ENCODE data around the gene SYNJ2.

Gene SYNJ2

GRCh38 chr6:158115102-158115501 lies 133.4 kb downstream of the SYNJ2 start:
- TF ChIP-seq MYC (IDR thresholded peaks at IDR 0.05; ENCODE audit: low read depth, low read length) (no peak), MAX (IDR thresholded peaks at IDR 0.05; ENCODE audit: low read depth, low read length) (no peak), CTCF (IDR thresholded peaks at IDR 0.05; ENCODE audit: low read depth, low read length) (no peak), POLR2A (IDR thresholded peaks at IDR 0.05; ENCODE audit: extremely low read depth, insufficient read length) (no peak)
- H3K4me3 ChIP-seq (ENCODE audit: low read depth, low read length), result no peak overlapping the region
- DNase-seq (ENCODE audit: low read depth), result no peak

GRCh38 chr6:158115508-158115907 lies 133.8 kb downstream of the SYNJ2 start:
- no peak for DNase-seq (ENCODE audit: low read depth)
- no peak overlapping the region for H3K4me3 ChIP-seq (ENCODE audit: low read depth, low read length)
- TF ChIP-seq CTCF (IDR thresholded peaks at IDR 0.05; ENCODE audit: low read depth, low read length) (no peak), POLR2A (IDR thresholded peaks at IDR 0.05; ENCODE audit: extremely low read depth, insufficient read length) (no peak), MAX (IDR thresholded peaks at IDR 0.05; ENCODE audit: low read depth, low read length) (no peak), MYC (IDR thresholded peaks at IDR 0.05; ENCODE audit: low read depth, low read length) (no peak)

- H3K4me3 ChIP-seq (ENCODE audit: low read depth, low read length), result no peak overlapping the region
- TF ChIP-seq CTCF (IDR thresholded peaks at IDR 0.05; ENCODE audit: low read depth, low read length), result no peak
- no peak for TF ChIP-seq MAX (IDR thresholded peaks at IDR 0.05; ENCODE audit: low read depth, low read length)
- no peak for TF ChIP-seq MYC (IDR thresholded peaks at IDR 0.05; ENCODE audit: low read depth, low read length)
- no peak for TF ChIP-seq POLR2A (IDR thresholded peaks at IDR 0.05; ENCODE audit: extremely low read depth, insufficient read length)
- no peak for DNase-seq (ENCODE audit: low read depth)
These were observed 137.2 kb downstream of the SYNJ2 start for GRCh38 chr6:158118886-158119285.

GRCh38 chr6:158121335-158121734 lies 139.7 kb downstream of the SYNJ2 start:
- peak; percentile 41 for DNase-seq (ENCODE audit: low read depth)
- TF ChIP-seq POLR2A (IDR thresholded peaks at IDR 0.05; ENCODE audit: extremely low read depth, insufficient read length) (no peak), CTCF (IDR thresholded peaks at IDR 0.05; ENCODE audit: low read depth, low read length) (no peak), MAX (IDR thresholded peaks at IDR 0.05; ENCODE audit: low read depth, low read length) (no peak), MYC (IDR thresholded peaks at IDR 0.05; ENCODE audit: low read depth, low read length) (no peak)

GRCh38 chr6:158122048-158122447 lies 140.4 kb downstream of the SYNJ2 start:
- H3K4me3 ChIP-seq (ENCODE audit: low read depth, low read length), result no peak overlapping the region
- TF ChIP-seq POLR2A (IDR thresholded peaks at IDR 0.05; ENCODE audit: extremely low read depth, insufficient read length), result no peak
- no peak for TF ChIP-seq MAX (IDR thresholded peaks at IDR 0.05; ENCODE audit: low read depth, low read length)
- TF ChIP-seq MYC (IDR thresholded peaks at IDR 0.05; ENCODE audit: low read depth, low read length), result no peak
- no peak for TF ChIP-seq CTCF (IDR thresholded peaks at IDR 0.05; ENCODE audit: low read depth, low read length)
- no peak for DNase-seq (ENCODE audit: low read depth)

More at GRCh38 chr6:158121335-158121734, 139.7 kb downstream of the SYNJ2 start:
- no peak overlapping the region for H3K4me3 ChIP-seq (ENCODE audit: low read depth, low read length)

GRCh38 chr6:158124288-158124687 lies 142.6 kb downstream of the SYNJ2 start:
- TF ChIP-seq CTCF (IDR thresholded peaks at IDR 0.05; ENCODE audit: low read depth, low read length) (no peak), MAX (IDR thresholded peaks at IDR 0.05; ENCODE audit: low read depth, low read length) (no peak)
- no peak overlapping the region for H3K4me3 ChIP-seq (ENCODE audit: low read depth, low read length)
- no peak for DNase-seq (ENCODE audit: low read depth)

Measured in NB4 (cell line).